Measurements from ENCODE around the gene ODF2.

GRCh38 chr9:128481561-128481960 is 25.8 kb downstream of the ODF2 start:
- TF ChIP-seq CTCF (IDR thresholded peaks at IDR 0.05), result no peak
- no peak for TF ChIP-seq POLR2A (IDR thresholded peaks at IDR 0.05)
- TF ChIP-seq POLR2AphosphoS5 (IDR thresholded peaks at IDR 0.05; ENCODE audit: insufficient read depth in 1 of 2, low read depth in 1 of 2), result no peak

All from vagina (tissue), 2 donors.